ENCODE measurements around the gene STPG4. TPM values are rescaled to one million over a fixed set of nuclear protein-coding genes. Genes with fewer than 3 reads are reported as not detected.
"Not testable (repeated sequence)": the region's sequence is repeated elsewhere in the genome, so short reads cannot be mapped to it uniquely, and the experiment has no call there.

Gene STPG4
- total RNA-seq, 1 donor from 2014 or later: 0.60 TPM

- TF ChIP-seq CTCF (IDR thresholded peaks at IDR 0.05): no peak
- H3K27me3 Mint-ChIP-seq: no peaks in the 10 kb centered on the region
- no peaks in the 10 kb centered on the region for H3K4me1 Mint-ChIP-seq
- H3K27ac Mint-ChIP-seq: no peak overlapping the region
- no peak overlapping the region for H3K4me3 Mint-ChIP-seq
- intact Hi-C loops (cut with micrococcal nuclease): no loop called here
- ATAC-seq (ENCODE audit: low read depth) (no peak), DNase-seq (no peak)
- POLR2A ChIA-PET: no interaction called here
- CTCF ChIA-PET: no interaction called here
- peaks cover 3% of the 10 kb centered on the region for H3K9me3 Mint-ChIP-seq
- H3K36me3 Mint-ChIP-seq (ENCODE audit: low read depth): peaks cover 3% of the 10 kb centered on the region
Measured at GRCh38 chr2:47129191-47129706, 25.9 kb downstream of the STPG4 start.

GRCh38 chr2:47128705-47129104, 26.4 kb downstream of the STPG4 start:
- no peak overlapping the region for H3K27ac Mint-ChIP-seq
- H3K36me3 Mint-ChIP-seq (ENCODE audit: low read depth): peaks cover 3% of the 10 kb centered on the region
- no peak for ATAC-seq (ENCODE audit: low read depth)
- ChIA-PET CTCF (no interaction called here), POLR2A (no interaction called here)
- no peaks in the 10 kb centered on the region for H3K9me3 Mint-ChIP-seq
- intact Hi-C loops (cut with micrococcal nuclease): no loop called here
- H3K4me3 Mint-ChIP-seq: no peak overlapping the region
- no peak for TF ChIP-seq CTCF (IDR thresholded peaks at IDR 0.05)
- no peaks in the 10 kb centered on the region for H3K4me1 Mint-ChIP-seq
- no peak for DNase-seq
- H3K27me3 Mint-ChIP-seq: no peaks in the 10 kb centered on the region

- H3K27ac Mint-ChIP-seq: no peak overlapping the region
- ChIA-PET CTCF (no interaction called here), POLR2A (interaction anchor here (0.6 kb wide), 1 partner anchor 18 kb away, joined by 6 read pairs; no protein-coding TSS in a partner anchor)
- DNase-seq (no peak), ATAC-seq (ENCODE audit: low read depth) (no peak)
- TF ChIP-seq CTCF (IDR thresholded peaks at IDR 0.05): no peak
- H3K9me3 Mint-ChIP-seq: no peaks in the 10 kb centered on the region
- peaks cover 3% of the 10 kb centered on the region for H3K36me3 Mint-ChIP-seq (ENCODE audit: low read depth)
- no peaks in the 10 kb centered on the region for H3K27me3 Mint-ChIP-seq
- H3K4me3 Mint-ChIP-seq: no peak overlapping the region
- H3K4me1 Mint-ChIP-seq: no peaks in the 10 kb centered on the region
- intact Hi-C loops (cut with micrococcal nuclease): no loop called here
Measured at GRCh38 chr2:47127862-47128543, 27.1 kb downstream of the STPG4 start.

GRCh38 chr2:47126783-47127182, 28.3 kb downstream of the STPG4 start:
- H3K4me3 Mint-ChIP-seq: no peak overlapping the region
- no peak for TF ChIP-seq CTCF (IDR thresholded peaks at IDR 0.05)
- no peak for DNase-seq
- peaks cover 3% of the 10 kb centered on the region for H3K36me3 Mint-ChIP-seq (ENCODE audit: low read depth)
- H3K9me3 Mint-ChIP-seq: peaks cover under 1% of the 10 kb centered on the region
- ChIA-PET CTCF (no interaction called here), POLR2A (no interaction called here)
- H3K27me3 Mint-ChIP-seq: no peaks in the 10 kb centered on the region
- intact Hi-C loops (cut with micrococcal nuclease): no loop called here
- no peaks in the 10 kb centered on the region for H3K4me1 Mint-ChIP-seq
- no peak overlapping the region for H3K27ac Mint-ChIP-seq
- ATAC-seq (ENCODE audit: low read depth): no peak

- ChIA-PET POLR2A (interaction anchor here (0.6 kb wide), 1 partner anchor 48 kb away, joined by 3 read pairs; no protein-coding TSS in a partner anchor), CTCF (interaction anchor here (0.7 kb wide), 1 partner anchor 66 kb away, joined by 3 read pairs; no protein-coding TSS in a partner anchor)
- DNase-seq; H3K36me3 Mint-ChIP-seq (ENCODE audit: low read depth); H3K27ac Mint-ChIP-seq; H3K27me3 Mint-ChIP-seq; intact Hi-C loops (cut with micrococcal nuclease); H3K9me3 Mint-ChIP-seq; H3K4me3 Mint-ChIP-seq; H3K4me1 Mint-ChIP-seq; ATAC-seq (ENCODE audit: low read depth): not testable (repeated sequence)
Measured at GRCh38 chr2:47124740-47125139, 30.4 kb downstream of the STPG4 start.

GRCh38 chr2:47120424-47120823, 34.7 kb downstream of the STPG4 start:
- H3K36me3 Mint-ChIP-seq (ENCODE audit: low read depth); ATAC-seq (ENCODE audit: low read depth); POLR2A ChIA-PET; H3K27me3 Mint-ChIP-seq; DNase-seq; H3K4me3 Mint-ChIP-seq; H3K9me3 Mint-ChIP-seq; intact Hi-C loops (cut with micrococcal nuclease); H3K4me1 Mint-ChIP-seq; H3K27ac Mint-ChIP-seq; CTCF ChIA-PET: not testable (repeated sequence)

Measured in activated B cell treated with CpG ODN at 0.5 μM for 24 hours (primary cell).